ENCODE data around the gene PRADC1. TPM values are rescaled to one million over a fixed set of nuclear protein-coding genes. Genes with fewer than 3 reads are reported as not detected.

Gene PRADC1
- total and polyA plus RNA-seq, 2 donors (not counting 3 experiments of a cell fraction or from before 2014, with no cell fraction given), result 19.6 to 32.7 TPM

GRCh38 chr2:73244580-73244979 lies 11.5 kb upstream of the PRADC1 start:
- ChIA-PET POLR2A (interaction anchor here (1.0 kb wide), 1 partner anchor 9 kb away, joined by 3 read pairs; no protein-coding TSS in a partner anchor), CTCF (no interaction called here)
- Histone ChIP-seq H4K20me1 (replicated peaks; ENCODE audit: control insufficient read depth, extremely low read depth, insufficient read depth, low read length) (peaks cover 6% of the 10 kb centered on the region), H3K9me1 (replicated peaks; ENCODE audit: control insufficient read depth, extremely low read depth, insufficient read depth, low read length) (no peaks in the 10 kb centered on the region), H3K36me3 (ENCODE audit: control insufficient read depth in 2 of 2, extremely low read depth in 1 of 2, insufficient read depth in 2 of 2, low read length in 2 of 2) (peaks cover 42% of the 10 kb centered on the region in 2 experiments), H2AFZ (ENCODE audit: low read depth, low read length) (no peak overlapping the region), H3K27me3 (ENCODE audit: control insufficient read depth in 2 of 2, insufficient read depth in 2 of 2, low read length in 2 of 2) (no peaks in the 10 kb centered on the region), H3K4me1 (ENCODE audit: control insufficient read depth, extremely low read depth, insufficient read depth, low read length) (peaks cover 8% of the 10 kb centered on the region), H3K9ac (replicated peaks; ENCODE audit: extremely low read depth, insufficient read depth, low read length) (no peak overlapping the region), H3K4me2 (ENCODE audit: insufficient read depth, low read length) (no peak overlapping the region), H3K4me3 (replicated peaks in 1 of 3; ENCODE audit: insufficient read depth in 1 of 3, low read depth in 1 of 3, low read length in 3 of 3) (no peak overlapping the region), H3K79me2 (ENCODE audit: control insufficient read depth, insufficient read depth, low read length) (peaks cover 51% of the 10 kb centered on the region), H3K9me3 (replicated peaks; ENCODE audit: control insufficient read depth, insufficient read depth, low read length) (no peaks in the 10 kb centered on the region), H3K27ac (ENCODE audit: insufficient read depth, low read depth, low read length) (no peak overlapping the region)
- BruUV-seq (replicated peaks), result no TSS peak
- dilution Hi-C loops (cut with MboI; ENCODE audit: extremely low pct_ligation_motif_present, low sequenced_read_pairs), result no loop called here
- intact Hi-C loops (cut with micrococcal nuclease), result no loop called here
- FAIRE-seq, result no peak
- no peak for TF ChIP-seq FOS (IDR thresholded peaks at IDR 0.05; ENCODE audit: borderline replicate concordance, insufficient read depth, low read length)
- no peak for TF ChIP-seq POLR2A (IDR thresholded peaks at IDR 0.05; ENCODE audit: low read depth, low read length)
- no peak for TF ChIP-seq JUN (IDR thresholded peaks at IDR 0.05; ENCODE audit: borderline replicate concordance, insufficient read depth, insufficient read length, low read depth)
- no peak for TF ChIP-seq POLR2AphosphoS5 (IDR thresholded peaks at IDR 0.05; ENCODE audit: insufficient read depth, low read depth, low read length)
- TF ChIP-seq CTCF (IDR thresholded peaks at IDR 0.05; ENCODE audit: extremely low read depth in 1 of 2, insufficient read depth in 1 of 2, low read depth in 1 of 2, low read length in 2 of 2), result no peak
- TF ChIP-seq GATA2 (IDR thresholded peaks at IDR 0.05; ENCODE audit: insufficient read depth, insufficient read length, low read depth, low read length), result no peak
- no peak for TF ChIP-seq EZH2 (IDR thresholded peaks at IDR 0.05; ENCODE audit: borderline replicate concordance, low read depth, low read length, severe bottlenecking)
- no peak for TF ChIP-seq MYC (IDR thresholded peaks at IDR 0.05; ENCODE audit: low read depth, low read length)
- no peak for TF ChIP-seq MAX (IDR thresholded peaks at IDR 0.05; ENCODE audit: insufficient read depth, insufficient read length)
- DNase-seq (ENCODE audit: low read depth, low spot score), result no peak
